HG02763 (cell line): ENCODE data around the gene KREMEN1.
A peak's percentile ranks its signal among the peaks of the same experiment; 100 is the strongest.

Experiments
- ATAC-seq: cut with Tn5 transposase; IDR thresholded peaks from one replicate; pipeline ENCODE4 v1.9.1; 2021; ENCODE audit warnings: mild to moderate bottlenecking, moderate library complexity; ENCODE audit not compliant: unreplicated experiment

Gene KREMEN1

GRCh38 chr22:29175312-29175835 lies 102.5 kb downstream of the KREMEN1 start:
- no peak for ATAC-seq

- ATAC-seq: no peak
Measured at GRCh38 chr22:29183971-29184848, 111.4 kb downstream of the KREMEN1 start.

- no peak for ATAC-seq
Measured at GRCh38 chr22:29184849-29185490, 112.1 kb downstream of the KREMEN1 start.

- ATAC-seq: no peak
Measured at GRCh38 chr22:29186302-29186701, 113.5 kb downstream of the KREMEN1 start.

GRCh38 chr22:29187831-29188230 lies 115.0 kb downstream of the KREMEN1 start:
- no peak for ATAC-seq

GRCh38 chr22:29190051-29190450 lies 117.2 kb downstream of the KREMEN1 start:
- no peak for ATAC-seq

GRCh38 chr22:29190918-29191317 lies 118.1 kb downstream of the KREMEN1 start:
- no peak for ATAC-seq

- no peak for ATAC-seq
Measured at GRCh38 chr22:29193021-29193420, 120.2 kb downstream of the KREMEN1 start.

- no peak for ATAC-seq
Measured at GRCh38 chr22:29194184-29194583, 121.3 kb downstream of the KREMEN1 start.

GRCh38 chr22:29195118-29195963 lies 122.5 kb downstream of the KREMEN1 start:
- no peak for ATAC-seq

GRCh38 chr22:29195964-29196666 lies 123.3 kb downstream of the KREMEN1 start:
- ATAC-seq: no peak

- ATAC-seq: no peak
Measured at GRCh38 chr22:29197096-29197495, 124.3 kb downstream of the KREMEN1 start.

GRCh38 chr22:29198240-29198639 lies 125.4 kb downstream of the KREMEN1 start:
- no peak for ATAC-seq

- no peak for ATAC-seq
Measured at GRCh38 chr22:29199702-29200400, 127.0 kb downstream of the KREMEN1 start.

GRCh38 chr22:29200901-29201300 lies 128.1 kb downstream of the KREMEN1 start:
- no peak for ATAC-seq

GRCh38 chr22:29201782-29202181 lies 128.9 kb downstream of the KREMEN1 start:
- no peak for ATAC-seq

- peak; percentile 64 for ATAC-seq
Measured at GRCh38 chr22:29202212-29203192, 129.7 kb downstream of the KREMEN1 start.
